NCI-H2227 (cell line): Measurements from ENCODE around the gene WIF1.

Source experiments
- DNase-seq: peaks from one replicate; lab custom pipeline; 2025; ENCODE audit not compliant: unreplicated experiment; lab: John Stamatoyannopoulos, UW

WIF1 gene

DNA sequence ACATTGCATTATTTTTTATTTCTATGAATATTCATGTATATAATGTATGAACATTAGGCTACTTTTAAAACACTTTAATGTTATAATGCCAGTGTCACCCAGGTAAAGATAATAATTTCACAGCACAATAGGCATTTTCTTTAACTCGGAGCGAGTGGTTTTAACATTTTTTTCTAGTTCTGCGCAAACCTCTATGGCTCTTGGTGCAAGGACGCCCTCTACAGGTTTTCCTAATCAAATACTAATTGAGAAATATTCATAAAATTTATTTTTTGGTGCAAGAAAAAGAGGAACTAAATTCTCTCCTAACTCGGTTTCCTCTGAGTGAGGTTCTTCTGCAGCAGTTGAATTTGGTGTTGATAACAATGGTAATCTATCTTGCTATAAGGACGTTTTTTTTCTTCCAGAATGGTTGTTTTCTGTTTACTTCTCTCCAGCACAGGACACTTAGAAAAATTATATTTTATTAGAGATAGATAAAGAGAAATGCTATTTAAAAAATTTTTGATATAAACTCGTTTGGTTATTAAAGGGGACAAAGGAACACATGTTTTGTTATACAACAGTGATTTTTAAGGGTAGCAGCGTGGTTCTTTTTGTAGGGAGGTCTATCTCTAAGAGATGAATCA lies 2.4 kb upstream of the WIF1 start:
- DNase-seq = peak; percentile 51

DNA sequence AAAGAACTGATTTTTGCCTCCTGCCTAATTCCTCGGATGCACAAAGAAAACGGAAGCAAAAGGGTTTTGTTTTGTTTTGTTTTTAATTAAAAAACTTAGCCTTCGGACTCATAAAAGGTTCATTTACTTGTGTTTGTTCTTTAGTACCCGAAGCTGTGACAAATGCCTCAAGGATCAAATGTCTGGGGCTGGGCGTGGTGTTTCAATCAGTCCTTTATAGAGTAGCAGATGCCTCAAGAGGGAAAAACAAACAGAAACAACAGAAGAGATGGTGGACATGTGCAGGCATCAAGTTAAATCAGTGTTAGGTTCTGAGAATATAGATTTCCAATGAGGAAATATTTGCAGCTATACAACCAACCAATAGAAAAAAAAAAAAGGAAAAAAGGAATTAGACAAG lies 1.6 kb upstream of the WIF1 start:
- no peak for DNase-seq

DNA sequence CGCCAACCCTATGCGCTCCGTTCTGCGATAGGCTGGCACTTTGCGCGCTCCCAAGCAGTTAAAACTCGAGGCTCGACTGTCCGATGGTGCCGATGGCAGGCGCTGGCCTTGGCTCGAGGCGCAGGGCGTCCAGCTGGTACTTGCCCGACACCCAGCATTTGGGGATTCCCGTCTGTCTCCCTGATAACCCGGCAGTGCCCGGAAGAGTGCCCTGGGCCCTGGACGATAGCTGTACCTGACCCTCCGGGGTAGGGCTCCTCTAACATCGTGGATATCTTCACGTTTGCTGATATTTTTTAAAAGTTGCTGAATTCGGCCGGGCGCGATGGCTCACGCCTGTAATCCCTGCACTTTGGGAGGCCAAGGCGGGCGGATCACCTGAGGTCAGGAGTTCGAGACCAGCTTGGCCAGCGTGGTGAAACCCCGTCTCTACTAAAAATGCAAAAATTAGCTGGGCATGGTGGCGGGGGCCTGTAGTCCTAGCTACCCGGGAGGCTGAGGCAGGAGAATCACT lies 908 bp upstream of the WIF1 start:
- DNase-seq = no peak

DNA sequence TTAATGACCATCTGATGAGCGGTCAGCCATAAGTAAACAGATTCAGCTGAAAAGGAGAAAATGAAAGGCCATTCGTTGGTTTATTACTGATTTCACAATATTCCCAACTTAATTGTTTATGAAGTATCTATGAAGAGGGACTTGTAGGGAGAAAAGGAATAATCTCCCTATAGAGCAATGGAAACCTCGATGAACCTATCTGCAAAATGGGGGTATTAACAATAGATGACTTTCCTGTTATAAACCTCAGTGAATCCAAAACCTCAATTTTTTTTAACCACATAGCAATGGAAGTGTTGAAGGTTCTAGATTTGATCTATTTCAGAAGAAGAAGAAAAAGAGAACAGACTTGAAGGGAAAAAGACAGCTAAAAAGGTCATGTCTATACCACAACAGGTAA lies 2.0 kb downstream of the WIF1 start:
- no peak for DNase-seq

DNA sequence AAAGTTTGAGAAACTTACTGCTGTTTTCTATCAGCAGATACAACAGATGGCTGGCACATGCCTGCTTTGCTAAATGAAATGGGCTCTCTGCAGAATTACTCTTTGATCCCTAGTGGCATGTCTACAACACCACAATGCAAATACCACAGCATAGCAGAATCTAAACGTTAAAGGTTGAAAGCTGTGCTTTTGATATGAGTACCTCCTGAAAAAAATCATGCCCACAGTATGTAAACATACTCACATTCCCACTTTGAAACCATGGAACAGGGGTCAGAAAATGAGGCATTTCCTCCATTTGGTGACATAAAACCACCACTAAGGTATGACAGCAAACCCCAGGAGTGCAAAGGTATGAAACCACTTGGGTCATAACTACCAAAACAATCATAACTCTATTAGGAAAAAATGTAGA lies 7.5 kb downstream of the WIF1 start:
- DNase-seq = no peak

DNA sequence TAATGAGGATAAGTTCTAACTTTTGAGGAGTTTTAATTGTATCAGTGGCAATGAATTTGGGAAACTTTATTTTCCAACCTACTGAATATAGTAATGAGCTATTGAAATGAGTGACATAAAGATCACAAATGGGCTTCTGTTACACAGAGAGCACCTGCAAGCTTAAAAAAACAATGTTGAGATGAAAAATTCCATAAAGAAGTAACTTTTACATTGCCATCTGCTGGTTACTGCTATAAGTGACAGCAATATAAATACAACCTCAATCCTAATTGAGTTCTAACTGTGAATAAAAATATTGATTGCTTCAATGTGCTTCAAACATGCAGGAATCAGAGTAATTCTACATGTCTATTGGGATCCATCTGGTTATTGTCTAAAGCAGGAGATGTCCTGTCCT lies 14.2 kb downstream of the WIF1 start:
- DNase-seq = peak; percentile 24

DNA sequence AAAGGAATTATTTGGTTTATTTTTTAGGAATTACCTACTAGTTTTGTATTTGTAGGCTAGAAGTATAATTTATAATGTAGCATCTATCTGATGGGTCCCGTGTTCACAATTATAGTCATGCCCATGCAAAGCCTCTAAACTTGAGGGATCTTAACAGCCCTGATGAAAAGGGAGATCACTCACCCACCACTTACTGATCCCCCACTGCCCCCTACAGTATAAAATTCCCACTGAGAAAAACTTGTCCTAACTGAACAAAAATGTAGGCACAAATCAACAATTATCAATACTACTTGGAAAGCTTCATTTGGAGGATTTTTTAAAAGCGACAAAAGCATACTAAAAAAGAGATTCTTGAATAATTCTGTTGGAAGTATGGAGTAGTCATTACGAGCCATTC lies 21.0 kb downstream of the WIF1 start:
- no peak for DNase-seq

DNA sequence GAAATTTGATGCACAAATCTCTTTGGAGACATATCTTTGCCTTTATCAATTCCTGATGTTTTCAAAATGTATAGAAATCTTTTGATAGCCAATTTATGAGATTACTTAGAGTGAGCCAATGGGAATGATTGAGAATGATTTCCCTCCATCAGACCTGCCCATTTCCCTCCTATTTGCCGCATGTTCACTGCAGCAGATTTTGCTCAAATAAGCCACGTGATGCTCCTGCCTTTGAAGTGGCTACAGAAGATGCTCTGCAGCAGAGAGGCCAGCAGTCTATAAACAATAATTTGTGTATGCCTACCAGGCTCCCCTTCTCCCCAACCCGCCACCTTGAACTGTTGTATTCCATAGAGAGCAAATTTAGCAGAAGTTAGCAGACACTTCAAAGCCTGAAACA lies 21.9 kb downstream of the WIF1 start:
- DNase-seq = no peak

DNA sequence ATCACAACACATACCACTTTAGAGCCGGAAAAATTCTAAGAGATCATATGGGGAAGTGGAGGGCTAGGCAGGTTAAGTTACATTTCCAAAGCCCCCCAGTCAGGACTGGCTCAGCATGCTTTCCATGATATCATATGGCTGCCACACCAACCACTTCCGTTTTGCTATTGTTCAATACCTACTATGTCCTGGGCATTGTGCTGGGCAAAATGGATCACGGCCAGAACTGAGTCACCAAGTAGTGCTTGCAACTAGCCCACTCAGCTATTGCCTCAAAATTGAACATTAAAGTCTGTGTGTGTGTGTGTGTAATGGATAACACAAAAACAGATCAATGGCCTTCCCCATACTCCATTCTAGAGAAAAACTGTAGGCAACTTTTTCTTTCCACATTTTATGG lies 22.7 kb downstream of the WIF1 start:
- DNase-seq = no peak

DNA sequence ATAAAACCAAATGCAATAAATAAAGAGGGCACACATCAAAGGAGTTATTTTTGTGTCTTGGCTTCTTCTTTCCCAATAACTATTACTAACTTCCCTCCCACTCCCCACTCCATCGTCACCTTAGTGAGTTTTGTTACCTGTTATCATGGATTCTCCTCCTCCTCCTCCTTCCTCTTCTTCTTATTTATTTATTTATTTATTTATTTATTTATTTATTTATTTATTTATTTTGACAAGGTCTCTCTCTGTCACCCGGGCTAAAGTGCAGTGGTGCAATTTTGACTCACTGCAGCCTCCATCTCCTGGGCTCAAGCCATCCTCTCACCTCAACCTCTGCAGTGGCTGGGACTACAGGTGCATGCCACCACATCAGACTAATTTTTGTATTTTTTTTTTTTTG lies 26.4 kb downstream of the WIF1 start:
- no peak for DNase-seq

DNA sequence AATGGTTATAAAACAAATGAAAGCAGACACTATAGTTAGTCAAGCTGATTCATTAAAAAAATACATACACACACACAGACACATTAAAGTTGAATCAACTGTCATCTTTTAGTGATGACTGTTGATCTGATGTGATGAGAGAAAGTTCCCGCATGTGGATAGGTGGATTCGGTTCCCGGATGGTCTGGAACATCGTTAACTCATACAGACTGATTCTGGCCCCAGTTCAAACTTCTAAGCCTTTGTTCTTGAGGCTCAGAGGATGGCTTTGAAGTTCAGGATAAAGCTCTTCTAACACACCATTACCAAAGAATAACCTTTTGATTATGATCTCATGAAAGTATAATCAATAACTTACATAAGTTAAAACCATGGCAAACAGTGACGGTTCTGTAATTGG lies 27.5 kb downstream of the WIF1 start:
- no peak for DNase-seq

DNA sequence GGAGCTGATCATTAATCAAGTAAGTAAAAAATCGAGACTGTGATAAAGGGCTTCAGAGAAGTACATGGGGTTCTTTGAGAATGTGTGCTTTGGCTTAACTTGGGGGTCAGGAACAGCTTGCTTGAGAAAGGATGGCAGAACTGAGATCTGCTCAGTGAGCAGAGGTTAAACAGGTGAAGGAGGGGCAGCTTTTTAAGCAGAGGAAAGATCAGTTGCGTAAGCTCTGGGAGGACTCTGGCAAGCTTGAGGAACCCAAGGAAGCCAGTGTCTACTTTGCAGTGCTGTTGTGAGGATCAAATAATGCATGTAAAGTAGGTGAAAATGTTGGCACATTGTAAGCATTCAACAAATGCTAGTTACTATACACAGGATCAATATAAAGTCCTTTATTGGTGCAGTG lies 30.6 kb downstream of the WIF1 start:
- DNase-seq = no peak

DNA sequence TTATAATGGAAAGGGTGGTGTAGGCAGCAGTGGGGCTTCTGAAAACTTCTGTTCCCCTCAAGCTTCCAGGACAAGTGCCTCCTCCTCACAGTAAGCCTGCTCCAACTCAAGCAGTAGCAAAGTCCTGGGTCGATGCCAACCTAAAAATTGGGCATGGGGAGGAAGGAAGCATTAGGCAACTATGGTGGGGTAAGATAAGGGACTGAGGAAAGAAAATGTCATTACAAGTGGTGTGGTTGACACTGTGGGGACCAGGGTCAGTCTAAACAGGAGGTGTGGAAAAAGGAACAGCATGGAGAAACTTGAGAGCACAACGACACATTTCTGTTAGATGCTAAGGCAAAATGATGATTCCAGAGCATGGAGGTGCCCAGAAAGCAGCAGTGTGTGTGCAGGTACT lies 34.9 kb downstream of the WIF1 start:
- no peak for DNase-seq

DNA sequence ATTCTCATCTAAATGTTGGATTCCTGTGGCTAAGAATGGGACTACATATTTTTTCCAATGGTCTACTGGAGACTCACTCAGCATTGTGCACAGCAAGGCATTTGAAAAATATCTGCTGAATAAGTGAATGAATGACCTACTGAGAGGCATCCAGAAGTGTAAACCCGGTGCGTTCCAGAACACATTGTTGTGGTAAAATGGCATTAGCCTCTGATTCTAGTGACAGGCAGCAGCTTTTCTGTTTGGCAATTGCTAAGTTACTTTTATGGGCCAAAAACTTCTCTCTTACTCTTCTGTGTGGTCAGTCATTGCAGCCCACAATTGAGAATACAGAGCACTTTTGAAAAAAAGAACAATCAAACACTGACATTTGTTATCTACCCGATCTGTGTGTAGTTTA lies 36.5 kb downstream of the WIF1 start:
- no peak for DNase-seq

DNA sequence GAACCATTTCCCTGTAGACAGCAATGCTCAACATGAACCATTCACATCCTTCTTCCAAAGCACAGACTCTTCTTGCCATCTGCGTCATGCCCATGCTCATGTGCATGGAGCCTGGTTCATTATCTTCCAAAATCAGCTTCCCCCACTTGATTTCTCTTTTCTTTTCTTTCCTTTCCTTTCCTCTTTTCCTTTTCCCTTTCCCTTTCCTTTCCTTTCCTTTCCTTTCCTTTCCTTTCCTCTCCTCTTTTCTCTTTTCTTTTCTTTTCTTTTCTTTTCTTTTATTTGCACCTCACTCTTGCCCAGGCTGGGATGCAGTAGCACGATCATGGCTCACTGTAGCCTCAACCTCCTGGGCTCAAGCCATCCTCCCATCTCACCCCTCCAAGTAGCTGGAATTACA lies 37.5 kb downstream of the WIF1 start:
- no peak for DNase-seq

DNA sequence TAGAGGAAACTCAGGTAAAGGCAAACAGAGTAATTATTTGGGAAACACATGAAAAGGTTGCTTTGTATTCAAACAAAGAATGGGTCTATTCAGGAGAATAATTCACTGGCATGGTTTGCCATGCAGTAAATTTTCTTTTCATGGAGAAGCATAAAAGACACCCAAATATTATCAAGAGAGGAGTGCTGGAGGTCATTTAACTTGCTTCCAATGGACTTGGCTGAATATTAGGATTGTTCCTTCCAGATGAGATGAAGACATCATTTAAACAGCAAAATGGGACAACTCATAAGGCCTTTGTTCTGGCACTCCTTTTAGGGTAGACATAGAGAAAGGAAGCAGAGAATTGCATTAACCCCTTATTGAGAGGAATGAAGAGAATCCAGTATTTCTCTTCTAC lies 38.7 kb downstream of the WIF1 start:
- no peak for DNase-seq

DNA sequence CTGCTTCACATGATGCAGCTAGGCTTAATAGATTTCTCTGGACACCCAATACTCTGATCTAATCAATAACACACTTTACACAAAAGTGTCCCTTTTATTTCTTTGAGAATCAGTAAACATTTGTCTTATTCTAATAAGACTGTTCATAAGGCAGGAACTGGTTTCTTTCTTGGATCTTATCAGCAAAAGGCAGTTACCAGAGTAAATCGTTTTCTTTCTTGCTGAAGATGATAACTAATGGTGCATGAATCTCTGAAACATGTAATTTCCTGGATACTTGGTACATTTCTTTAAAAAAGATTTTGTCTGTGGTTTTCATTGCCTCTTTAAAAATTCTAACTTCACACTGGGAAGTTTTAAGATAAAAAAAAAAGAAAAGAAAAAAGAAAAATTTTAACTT lies 39.6 kb downstream of the WIF1 start:
- no peak for DNase-seq

DNA sequence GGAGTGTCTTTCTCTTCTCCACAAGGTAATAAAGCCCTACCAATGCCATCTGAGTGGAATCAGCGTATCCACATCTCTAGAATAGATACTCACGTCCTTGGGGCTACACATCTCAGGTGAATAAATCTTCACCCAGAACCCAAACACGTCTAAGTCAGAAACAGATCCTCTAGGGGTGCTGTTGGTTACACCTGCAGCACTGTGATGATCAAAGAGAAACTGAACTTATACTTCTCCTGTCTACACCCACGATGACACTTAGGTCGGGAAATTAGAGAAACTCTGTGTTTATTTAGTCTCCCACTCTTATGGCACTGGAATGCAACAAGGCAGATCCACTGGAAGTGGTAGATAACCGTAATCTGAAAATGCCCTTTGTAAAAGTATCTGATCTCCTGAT lies 46.2 kb downstream of the WIF1 start:
- no peak for DNase-seq

DNA sequence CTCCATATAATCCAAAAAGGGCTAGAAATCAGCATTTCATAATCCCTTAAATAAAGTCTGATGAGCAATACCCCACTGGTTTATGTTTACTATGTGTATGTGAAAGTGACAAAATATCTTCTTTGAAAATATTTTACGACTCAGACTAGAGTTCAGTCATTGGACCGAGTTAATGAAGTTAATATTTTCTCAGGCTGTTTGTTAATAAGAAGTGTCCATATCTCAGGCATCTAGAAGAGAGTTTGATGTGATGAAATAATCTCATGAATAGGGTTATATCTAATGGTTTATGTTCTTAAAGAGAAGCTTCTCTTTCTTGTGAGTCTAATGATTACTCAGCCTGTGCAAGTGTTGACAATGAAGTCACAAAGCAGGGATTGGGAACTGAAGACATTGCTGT lies 51.8 kb downstream of the WIF1 start:
- no peak for DNase-seq

DNA sequence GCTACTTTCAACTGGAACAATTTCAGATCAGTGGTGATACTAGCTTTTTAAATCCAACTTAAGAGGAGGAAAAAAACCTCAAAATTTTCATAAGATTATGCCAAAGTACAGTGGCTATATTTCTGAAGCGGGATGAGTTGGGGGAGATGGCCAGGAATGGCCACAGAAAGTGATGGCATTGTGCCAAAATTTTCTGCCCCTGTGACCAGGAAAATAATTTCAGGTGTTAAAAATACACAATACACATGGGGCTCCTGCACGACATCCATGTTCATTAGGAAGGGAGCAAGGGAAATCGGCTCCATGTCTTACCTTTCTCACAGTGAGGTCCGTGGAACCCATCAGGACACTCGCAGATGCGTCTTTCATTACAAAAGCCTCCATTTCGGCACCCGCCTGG lies 53.7 kb downstream of the WIF1 start:
- DNase-seq = no peak

DNA sequence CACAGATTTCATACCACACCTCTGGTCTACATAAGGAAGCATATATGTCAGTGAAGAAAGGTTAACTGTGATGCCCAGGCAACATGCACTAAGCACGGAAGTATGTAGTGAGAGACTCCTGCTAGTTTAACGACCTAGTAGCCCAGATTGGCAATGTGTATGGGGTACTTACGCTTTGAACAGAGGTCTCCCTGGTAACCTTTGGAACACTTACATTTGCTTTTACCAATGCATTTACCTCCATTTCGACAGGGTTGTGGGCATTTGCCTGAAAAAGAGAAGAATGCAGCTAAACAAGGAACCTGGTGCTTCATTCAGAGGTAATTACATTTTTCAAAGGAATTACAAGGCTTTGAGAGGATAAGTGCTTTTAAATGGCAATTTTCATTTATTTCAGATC lies 65.2 kb downstream of the WIF1 start:
- DNase-seq = peak; percentile 71

DNA sequence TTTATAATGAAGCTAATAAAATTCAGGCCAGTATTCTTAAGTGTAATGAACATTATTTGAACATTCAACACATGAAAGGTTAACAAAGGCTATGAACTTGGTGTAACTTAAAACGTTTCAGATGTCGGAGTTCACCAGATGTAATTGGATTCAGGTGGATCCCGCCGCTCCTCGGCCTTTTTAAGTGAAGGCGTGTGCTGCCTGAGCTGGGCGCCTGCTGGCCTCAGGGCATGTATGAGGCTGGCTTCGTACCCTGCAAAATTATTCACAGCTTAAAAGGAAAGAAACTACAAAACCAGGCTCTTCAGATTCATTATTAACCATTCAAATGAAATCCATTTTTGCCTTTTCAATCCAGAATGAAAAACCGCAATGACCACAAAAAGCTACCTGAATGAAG lies 69.9 kb downstream of the WIF1 start:
- no peak for DNase-seq

DNA sequence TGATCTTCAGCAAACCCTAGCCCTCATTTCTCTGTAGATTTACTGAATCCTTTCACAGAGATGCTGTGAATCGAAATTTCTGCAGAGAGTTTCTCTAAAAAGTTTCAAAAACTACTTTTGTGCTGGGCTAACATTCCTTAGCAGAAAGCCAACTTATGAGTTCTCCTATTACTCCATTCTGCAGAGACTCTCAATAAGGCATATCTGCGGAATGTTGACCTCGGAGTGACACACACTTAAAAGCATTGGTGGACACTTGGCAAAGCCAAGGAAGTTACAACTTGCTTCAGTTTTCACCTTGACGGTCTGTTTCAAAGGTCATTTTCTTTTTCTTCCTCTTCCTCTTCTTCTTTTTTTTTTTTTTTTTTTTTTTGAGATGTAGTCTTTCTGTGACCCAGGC lies 75.8 kb downstream of the WIF1 start:
- no peak for DNase-seq

DNA sequence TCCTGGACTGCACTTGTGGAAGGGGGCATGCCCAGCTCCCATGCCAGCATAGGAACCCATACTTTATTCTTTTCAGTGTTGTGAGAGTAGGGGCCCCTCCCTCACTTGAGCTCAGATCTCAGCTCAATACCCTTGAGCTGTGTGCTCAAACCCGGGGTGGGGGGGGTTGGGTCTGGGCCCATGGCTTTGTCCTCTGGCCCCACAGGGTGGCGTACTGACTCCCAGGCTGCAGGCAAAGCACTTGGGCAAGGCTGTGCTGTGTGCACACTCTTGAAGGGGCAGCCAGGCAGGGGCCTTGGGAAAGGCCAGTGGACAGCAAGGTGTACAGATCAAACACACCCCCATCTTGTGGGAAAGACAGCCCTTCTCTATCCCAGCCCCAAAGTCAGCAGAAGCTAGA lies 81.8 kb downstream of the WIF1 start:
- no peak for DNase-seq
